Smooth muscle cell (in vitro differentiated cells): ENCODE data around the gene LRRC75A. TPM values are rescaled to one million over a fixed set of nuclear protein-coding genes. Genes with fewer than 3 reads are reported as not detected.

ENCODE experiments used
- polyA plus RNA-seq: library from polyadenylated mRNA; unstranded; fragments of >200 nt; fragmentation: Nextera tagmentation; extraction: Ambion mirVana; gene quantifications from 2 replicates; pipeline ENCODE4 v1.2.1, GENCODE V29; 2016
- small RNA-seq: library from RNA; depleted of rRNA; stranded (forward); fragments of <200 nt; gene quantifications from one replicate; pipeline ENCODE3, GENCODE V24; 2014
- total RNA-seq: library from RNA; depleted of rRNA; stranded (reverse); fragments of >200 nt; gene quantifications from 2 replicates; pipeline ENCODE4 v1.2.3, GENCODE V29; 2014

Gene LRRC75A
- total and polyA plus RNA-seq, 2 experiments from 2014 or later: 0.76 to 2.2 TPM

Small RNAs within 50 kb of the gene (small RNA-seq; reads per million reads assigned to genes)
- gene SNORD49A (not detected), gene SNORD65 (not detected)

Other genes starting within 250 kb of the LRRC75A start
- 17.5 and 21.2 TPM in 2 replicates for gene CENPV, start 138.7 kb downstream of the LRRC75A start, total RNA-seq
- 33.9 and 44.5 TPM in 2 replicates for gene CENPV, start 138.7 kb downstream of the LRRC75A start, polyA plus RNA-seq
- 1,100 and 1,184 TPM in 2 replicates for gene UBB, start 111.1 kb downstream of the LRRC75A start, total RNA-seq
- gene UBB, start 111.1 kb downstream of the LRRC75A start, polyA plus RNA-seq: 2,038 and 2,323 TPM in 2 replicates
- 51.4 and 58.0 TPM in 2 replicates for gene TRPV2, start 76.6 kb downstream of the LRRC75A start, total RNA-seq
- gene TRPV2, start 76.6 kb downstream of the LRRC75A start, polyA plus RNA-seq: 65.6 and 92.9 TPM in 2 replicates
- gene ZNF287, start 77.0 kb upstream of the LRRC75A start, total RNA-seq: 12.2 and 17.7 TPM in 2 replicates
- 24.6 and 25.8 TPM in 2 replicates for gene ZNF287, start 77.0 kb upstream of the LRRC75A start, polyA plus RNA-seq
- 12.8 and 13.0 TPM in 2 replicates for gene ZNF624, start 161.7 kb upstream of the LRRC75A start, total RNA-seq
- gene ZNF624, start 161.7 kb upstream of the LRRC75A start, polyA plus RNA-seq: 3.3 and 3.6 TPM in 2 replicates
- 1.4 and 1.6 TPM in 2 replicates for gene CCDC144A, start 198.0 kb upstream of the LRRC75A start, total RNA-seq
- gene CCDC144A, start 198.0 kb upstream of the LRRC75A start, polyA plus RNA-seq: 0.19 and 1.1 TPM in 2 replicates